Memory B cell (primary cell): ENCODE data around the gene PRDM15.

Source experiments
- ATAC-seq: fragments of 150-1000 bp; cut with Tn5 transposase; 2 replicates; pipeline ENCODE4 v1.10.0; 2021; ENCODE audit warnings: low read depth, mild to moderate bottlenecking, moderate library complexity
- DNase-seq, 2 donors: peaks; one replicate each; pipeline ENCODE4 v3.0.0; 2022; ENCODE audit warnings: low spot score in 2 of 2
- H3K27ac Mint-ChIP-seq: one replicate; pipeline ENCODE4 v1.8.0; 2022; ENCODE audit warnings: mild to moderate bottlenecking, moderate library complexity, mixed read lengths
- H3K27me3 Mint-ChIP-seq: one replicate; pipeline ENCODE4 v1.8.0; 2022; ENCODE audit warnings: mixed read lengths
- H3K36me3 Mint-ChIP-seq: one replicate; pipeline ENCODE4 v1.8.0; 2022; ENCODE audit warnings: mild to moderate bottlenecking, mixed read lengths
- H3K4me1 Mint-ChIP-seq: one replicate; pipeline ENCODE4 v1.8.0; 2022; ENCODE audit warnings: mixed read lengths
- H3K4me3 Mint-ChIP-seq: one replicate; pipeline ENCODE4 v1.8.0; 2022; ENCODE audit warnings: mild to moderate bottlenecking, moderate library complexity, mixed read lengths
- H3K9me3 Mint-ChIP-seq: one replicate; pipeline ENCODE4 v1.8.0; 2022; ENCODE audit warnings: mixed read lengths

PRDM15 gene

GRCh38 chr21:41887667-41888066 is 8.5 kb upstream of the PRDM15 start:
- H3K4me1 Mint-ChIP-seq, result peaks cover 3% of the 10 kb centered on the region
- no peaks in the 10 kb centered on the region for H3K27me3 Mint-ChIP-seq
- peaks cover 4% of the 10 kb centered on the region for H3K36me3 Mint-ChIP-seq
- DNase-seq, result no peak
- no peak overlapping the region for H3K27ac Mint-ChIP-seq
- H3K4me3 Mint-ChIP-seq, result no peak overlapping the region
- no peaks in the 10 kb centered on the region for H3K9me3 Mint-ChIP-seq
- ATAC-seq, result no peak

DNA sequence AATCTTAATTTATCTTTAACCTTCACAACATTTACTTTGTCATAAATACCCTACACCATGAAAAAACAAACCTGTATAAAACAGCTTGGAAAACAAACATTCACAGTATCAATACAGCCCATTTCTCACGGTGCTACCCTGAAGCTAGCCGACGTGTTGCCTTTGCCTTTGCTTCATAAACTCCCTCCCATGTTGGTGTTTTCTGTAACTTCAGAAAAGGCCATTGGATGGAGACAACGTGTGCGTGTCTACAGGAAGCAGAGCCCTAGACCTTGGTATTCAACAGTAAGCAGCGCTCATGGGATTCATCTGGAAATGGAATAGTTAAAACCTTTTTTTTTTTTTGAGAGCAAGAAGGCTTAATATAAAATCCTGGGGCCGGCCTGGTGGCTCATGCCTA is 7.2 kb upstream of the PRDM15 start:
- ATAC-seq (no peak), DNase-seq (no peak)
- Mint-ChIP-seq H3K4me3 (no peak overlapping the region), H3K4me1 (peaks cover 3% of the 10 kb centered on the region), H3K9me3 (no peaks in the 10 kb centered on the region), H3K36me3 (peaks cover 4% of the 10 kb centered on the region), H3K27me3 (no peaks in the 10 kb centered on the region), H3K27ac (no peak overlapping the region)

DNA sequence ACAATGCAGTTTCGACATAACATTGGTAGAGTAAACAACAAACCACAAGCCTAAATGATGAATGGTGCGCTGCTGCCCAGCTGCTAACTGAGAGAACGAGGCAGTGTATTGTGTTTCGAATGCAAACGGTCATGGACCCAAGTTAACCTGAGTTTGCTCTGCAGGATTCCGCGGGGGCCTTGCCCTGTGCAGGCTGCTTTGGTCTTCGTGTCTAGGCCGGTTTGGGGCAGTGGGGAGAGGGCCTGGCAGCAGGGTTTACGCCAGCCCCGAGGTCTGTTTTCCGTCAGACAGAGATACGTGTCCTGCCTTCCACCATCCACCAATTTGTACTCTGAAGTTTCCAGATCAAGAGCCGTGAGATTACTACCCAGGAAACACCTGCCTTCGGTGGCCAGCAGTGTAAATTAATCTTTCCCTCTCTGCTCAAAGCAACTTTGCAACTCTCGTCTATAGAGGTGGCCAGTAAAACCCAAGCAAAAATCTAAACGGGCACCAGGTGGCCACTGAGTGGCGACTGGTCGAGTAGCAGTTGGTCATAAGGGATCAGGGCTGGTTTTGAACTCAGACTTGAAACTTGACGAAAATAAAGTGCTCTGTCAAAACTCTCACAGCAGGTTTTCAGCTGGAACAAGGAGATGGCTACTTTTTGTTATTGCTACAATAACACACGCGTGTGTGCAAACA is 6.3 kb upstream of the PRDM15 start:
- Mint-ChIP-seq H3K4me3 (no peak overlapping the region), H3K36me3 (peaks cover 4% of the 10 kb centered on the region), H3K9me3 (no peaks in the 10 kb centered on the region), H3K4me1 (peaks cover 3% of the 10 kb centered on the region), H3K27me3 (no peaks in the 10 kb centered on the region), H3K27ac (no peak overlapping the region)
- ATAC-seq (no peak), DNase-seq (no peak)

DNA sequence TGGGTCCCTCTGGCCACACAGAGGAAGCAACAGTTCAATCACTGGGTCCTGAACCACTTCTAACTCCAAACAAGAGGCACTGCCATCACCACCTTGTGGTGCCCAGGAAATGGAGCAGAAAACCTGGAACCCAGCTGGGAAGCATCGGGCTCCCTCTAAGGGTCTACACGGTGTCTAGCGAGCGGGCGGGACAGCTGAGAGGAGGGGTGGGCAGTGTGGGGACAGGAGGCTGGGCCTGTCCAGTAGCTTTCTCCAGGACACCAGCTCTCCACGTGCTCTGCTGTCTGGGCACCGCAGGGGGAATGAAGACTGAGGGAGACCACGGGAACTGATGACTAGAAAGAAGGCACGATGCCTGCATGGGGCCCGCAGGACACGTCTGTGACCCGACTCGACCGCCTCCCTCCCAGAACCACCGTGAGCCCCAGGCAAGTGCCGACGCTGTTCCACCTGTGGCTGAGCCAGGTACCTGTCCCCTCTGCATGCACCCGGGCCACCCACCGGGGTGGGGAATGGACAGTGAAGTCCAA is 5.4 kb upstream of the PRDM15 start:
- ATAC-seq (no peak), DNase-seq (no peak)
- Mint-ChIP-seq H3K27me3 (no peaks in the 10 kb centered on the region), H3K27ac (no peak overlapping the region), H3K9me3 (no peaks in the 10 kb centered on the region), H3K36me3 (peaks cover 4% of the 10 kb centered on the region), H3K4me3 (no peak overlapping the region), H3K4me1 (peaks cover 6% of the 10 kb centered on the region)

GRCh38 chr21:41883582-41883981 is 4.4 kb upstream of the PRDM15 start:
- Mint-ChIP-seq H3K27ac (no peak overlapping the region), H3K4me3 (no peak overlapping the region), H3K36me3 (no peaks in the 10 kb centered on the region), H3K27me3 (no peaks in the 10 kb centered on the region), H3K4me1 (peaks cover 6% of the 10 kb centered on the region), H3K9me3 (no peaks in the 10 kb centered on the region)
- DNase-seq (no peak), ATAC-seq (no peak)

GRCh38 chr21:41881051-41881450 is 1.9 kb upstream of the PRDM15 start:
- ATAC-seq (no peak), DNase-seq (no peak)
- peak overlapping the region; percentile 18 for H3K4me3 Mint-ChIP-seq
- peaks cover 2% of the 10 kb centered on the region for H3K36me3 Mint-ChIP-seq
- no peaks in the 10 kb centered on the region for H3K27me3 Mint-ChIP-seq
- H3K27ac Mint-ChIP-seq, result peak overlapping the region; percentile 5
- no peaks in the 10 kb centered on the region for H3K9me3 Mint-ChIP-seq
- H3K4me1 Mint-ChIP-seq, result peaks cover 25% of the 10 kb centered on the region

DNA sequence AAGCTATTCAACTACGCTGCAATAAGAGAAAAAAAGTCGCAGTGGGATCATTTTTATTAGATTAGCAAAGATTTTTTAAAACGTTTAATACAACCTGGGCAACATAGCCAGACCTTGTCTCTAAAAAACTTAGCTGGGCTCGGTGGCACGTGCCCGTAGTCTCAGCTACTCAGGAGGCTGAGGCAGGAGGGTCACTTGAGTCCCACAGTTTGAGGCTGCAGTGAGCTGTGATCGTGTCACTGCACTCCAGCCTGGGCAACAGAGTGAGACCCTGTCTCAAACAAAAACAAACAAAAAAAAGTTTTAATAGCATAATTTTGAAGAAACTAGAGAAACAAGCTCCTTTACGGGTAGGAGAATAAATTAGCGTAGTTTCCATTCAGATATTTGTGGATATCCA is 1.0 kb upstream of the PRDM15 start:
- no peak overlapping the region for H3K4me3 Mint-ChIP-seq
- H3K9me3 Mint-ChIP-seq, result no peaks in the 10 kb centered on the region
- no peak for DNase-seq
- no peak overlapping the region for H3K27ac Mint-ChIP-seq
- H3K27me3 Mint-ChIP-seq, result no peaks in the 10 kb centered on the region
- ATAC-seq, result no peak
- peaks cover 26% of the 10 kb centered on the region for H3K4me1 Mint-ChIP-seq
- H3K36me3 Mint-ChIP-seq, result peaks cover 2% of the 10 kb centered on the region

- peaks cover 28% of the 10 kb centered on the region for H3K4me1 Mint-ChIP-seq
- H3K36me3 Mint-ChIP-seq, result peaks cover 2% of the 10 kb centered on the region
- peak overlapping the region; percentile 77 for H3K4me3 Mint-ChIP-seq
- peak; percentile 54 to 61 for DNase-seq
- ATAC-seq, result peak; percentile 77
- no peak overlapping the region for H3K27ac Mint-ChIP-seq
- no peaks in the 10 kb centered on the region for H3K27me3 Mint-ChIP-seq
- H3K9me3 Mint-ChIP-seq, result no peaks in the 10 kb centered on the region
Measured at GRCh38 chr21:41878831-41879189, 334 bp downstream of the PRDM15 start.

- peaks cover 30% of the 10 kb centered on the region for H3K4me1 Mint-ChIP-seq
- peak overlapping the region; percentile 68 for H3K27ac Mint-ChIP-seq
- ATAC-seq (peak; percentile 53), DNase-seq (peak; percentile 10 to 42)
- peak overlapping the region; percentile 89 for H3K4me3 Mint-ChIP-seq
- no peaks in the 10 kb centered on the region for H3K9me3 Mint-ChIP-seq
- no peaks in the 10 kb centered on the region for H3K27me3 Mint-ChIP-seq
- H3K36me3 Mint-ChIP-seq, result peaks cover 4% of the 10 kb centered on the region
Measured at GRCh38 chr21:41877901-41878830, 978 bp downstream of the PRDM15 start.

- no peaks in the 10 kb centered on the region for H3K27me3 Mint-ChIP-seq
- DNase-seq (no peak), ATAC-seq (no peak)
- H3K9me3 Mint-ChIP-seq, result no peaks in the 10 kb centered on the region
- no peak overlapping the region for H3K27ac Mint-ChIP-seq
- peaks cover 30% of the 10 kb centered on the region for H3K4me1 Mint-ChIP-seq
- H3K4me3 Mint-ChIP-seq, result peak overlapping the region; percentile 37
- H3K36me3 Mint-ChIP-seq, result peaks cover 4% of the 10 kb centered on the region
Measured at GRCh38 chr21:41876928-41877652, 2.1 kb downstream of the PRDM15 start.

GRCh38 chr21:41876396-41876795 is 2.7 kb downstream of the PRDM15 start:
- H3K4me1 Mint-ChIP-seq, result peaks cover 30% of the 10 kb centered on the region
- no peak for DNase-seq
- H3K27me3 Mint-ChIP-seq, result no peaks in the 10 kb centered on the region
- H3K27ac Mint-ChIP-seq, result no peak overlapping the region
- ATAC-seq, result no peak
- H3K9me3 Mint-ChIP-seq, result no peaks in the 10 kb centered on the region
- H3K4me3 Mint-ChIP-seq, result no peak overlapping the region
- H3K36me3 Mint-ChIP-seq, result peaks cover 4% of the 10 kb centered on the region

DNA sequence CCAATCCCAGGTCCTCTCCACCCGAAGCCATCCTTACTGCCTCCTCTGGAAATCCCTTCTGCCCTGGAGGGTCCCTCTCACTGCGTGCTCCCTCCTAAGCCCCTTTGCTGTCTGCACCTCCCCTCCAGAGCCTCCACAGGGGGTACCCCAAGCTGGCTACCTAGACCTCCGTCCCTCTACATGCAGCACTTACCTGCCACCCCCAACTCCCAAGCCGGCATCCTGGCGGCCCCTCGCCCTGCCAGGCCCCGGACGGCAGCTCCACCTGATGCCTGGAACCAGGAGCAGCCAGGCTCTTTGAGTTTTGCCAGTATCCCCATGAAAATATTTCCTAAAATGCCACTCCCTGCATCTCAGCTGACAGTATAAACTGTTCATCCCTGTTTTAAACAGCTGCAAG is 4.1 kb downstream of the PRDM15 start:
- Mint-ChIP-seq H3K4me3 (no peak overlapping the region), H3K27me3 (no peaks in the 10 kb centered on the region), H3K36me3 (peaks cover 4% of the 10 kb centered on the region), H3K9me3 (no peaks in the 10 kb centered on the region), H3K4me1 (peaks cover 35% of the 10 kb centered on the region), H3K27ac (no peak overlapping the region)
- no peak for DNase-seq
- no peak for ATAC-seq

GRCh38 chr21:41874611-41875010 is 4.5 kb downstream of the PRDM15 start:
- Mint-ChIP-seq H3K27me3 (no peaks in the 10 kb centered on the region), H3K27ac (no peak overlapping the region), H3K9me3 (no peaks in the 10 kb centered on the region), H3K4me1 (peaks cover 36% of the 10 kb centered on the region), H3K4me3 (no peak overlapping the region), H3K36me3 (peaks cover 4% of the 10 kb centered on the region)
- no peak for ATAC-seq
- DNase-seq, result no peak

DNA sequence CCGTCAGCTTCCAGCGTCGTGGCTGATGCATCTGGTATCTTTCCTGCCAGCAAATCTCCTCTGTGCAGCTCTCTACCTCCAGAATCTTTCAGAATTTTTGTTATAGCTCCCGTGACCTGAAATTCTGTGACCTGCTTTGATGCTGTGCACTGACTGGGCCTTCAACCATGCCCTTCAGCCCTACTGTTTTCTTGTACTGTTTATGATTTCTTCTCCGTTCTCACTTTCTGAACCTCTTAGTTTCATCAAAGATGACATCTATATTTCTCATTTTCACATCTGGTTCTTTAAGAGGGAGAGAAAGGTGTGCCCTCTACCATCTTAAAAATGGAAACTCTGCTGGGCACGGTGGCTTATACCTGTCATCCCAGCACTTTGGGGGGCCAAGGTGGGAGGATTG is 5.7 kb downstream of the PRDM15 start:
- Mint-ChIP-seq H3K4me1 (peaks cover 43% of the 10 kb centered on the region), H3K9me3 (no peaks in the 10 kb centered on the region), H3K27ac (no peak overlapping the region), H3K4me3 (no peak overlapping the region), H3K27me3 (no peaks in the 10 kb centered on the region), H3K36me3 (peaks cover 4% of the 10 kb centered on the region)
- DNase-seq, result no peak
- ATAC-seq, result no peak
